Nephron (organoid): ENCODE data around the gene DDX31.

ENCODE experiments used
- H3K27ac Mint-ChIP-seq, 3 experiments: 2 replicates each; pipeline ENCODE4 v1.8.0; 2020; ENCODE audit warnings: mixed read lengths in 3 of 3, mild to moderate bottlenecking in 2 of 3, moderate library complexity in 1 of 3
- H3K27me3 Mint-ChIP-seq: 2 replicates; pipeline ENCODE4 v1.8.0; 2021; ENCODE audit warnings: low read depth, mild to moderate bottlenecking, moderate library complexity, mixed read lengths
- H3K36me3 Mint-ChIP-seq: 2 replicates; pipeline ENCODE4 v1.8.0; 2020; ENCODE audit warnings: low read depth, mixed read lengths
- H3K4me1 Mint-ChIP-seq: 2 replicates; pipeline ENCODE4 v1.8.0; 2020; ENCODE audit warnings: mixed read lengths
- H3K4me3 Mint-ChIP-seq, 3 experiments: 2 replicates each; pipeline ENCODE4 v1.8.0; 2020; ENCODE audit warnings: mild to moderate bottlenecking in 3 of 3, mixed read lengths in 3 of 3, moderate library complexity in 2 of 3
- H3K9me3 Mint-ChIP-seq: 2 replicates; pipeline ENCODE4 v1.8.0; 2020; ENCODE audit warnings: mixed read lengths
- TF ChIP-seq, protein P1 (sequence below), 3 experiments: fragments of 200-600 bp; sonication (generic); IDR thresholded peaks; one replicate each; pipeline ENCODE4 v1.5.0; 2021; ENCODE audit warnings: antibody characterized with exemption in 3 of 3; ENCODE audit not compliant: unreplicated experiment in 3 of 3

DDX31 gene

DNA sequence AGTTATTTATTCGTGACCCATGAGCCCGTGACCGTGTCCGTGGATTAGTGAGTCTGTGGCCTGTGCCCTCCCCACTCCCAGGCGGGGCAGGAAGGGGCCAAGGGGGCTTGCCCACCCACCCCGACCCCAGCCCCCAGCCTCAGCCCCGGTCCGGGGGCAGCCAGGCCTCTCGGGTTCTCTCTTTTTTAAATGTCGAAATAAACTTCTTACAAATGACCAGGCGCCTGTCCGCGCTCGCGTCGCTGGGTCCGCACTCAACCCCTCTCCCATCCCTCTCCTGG is 79.8 kb downstream of the DDX31 start:
- H3K36me3 Mint-ChIP-seq = peaks cover 14% of the 10 kb centered on the region
- H3K9me3 Mint-ChIP-seq = no peaks in the 10 kb centered on the region
- H3K4me3 Mint-ChIP-seq = no peak overlapping the region
- H3K27ac Mint-ChIP-seq = no peak overlapping the region
- TF ChIP-seq, protein P1, sequence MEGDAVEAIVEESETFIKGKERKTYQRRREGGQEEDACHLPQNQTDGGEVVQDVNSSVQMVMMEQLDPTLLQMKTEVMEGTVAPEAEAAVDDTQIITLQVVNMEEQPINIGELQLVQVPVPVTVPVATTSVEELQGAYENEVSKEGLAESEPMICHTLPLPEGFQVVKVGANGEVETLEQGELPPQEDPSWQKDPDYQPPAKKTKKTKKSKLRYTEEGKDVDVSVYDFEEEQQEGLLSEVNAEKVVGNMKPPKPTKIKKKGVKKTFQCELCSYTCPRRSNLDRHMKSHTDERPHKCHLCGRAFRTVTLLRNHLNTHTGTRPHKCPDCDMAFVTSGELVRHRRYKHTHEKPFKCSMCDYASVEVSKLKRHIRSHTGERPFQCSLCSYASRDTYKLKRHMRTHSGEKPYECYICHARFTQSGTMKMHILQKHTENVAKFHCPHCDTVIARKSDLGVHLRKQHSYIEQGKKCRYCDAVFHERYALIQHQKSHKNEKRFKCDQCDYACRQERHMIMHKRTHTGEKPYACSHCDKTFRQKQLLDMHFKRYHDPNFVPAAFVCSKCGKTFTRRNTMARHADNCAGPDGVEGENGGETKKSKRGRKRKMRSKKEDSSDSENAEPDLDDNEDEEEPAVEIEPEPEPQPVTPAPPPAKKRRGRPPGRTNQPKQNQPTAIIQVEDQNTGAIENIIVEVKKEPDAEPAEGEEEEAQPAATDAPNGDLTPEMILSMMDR (IDR thresholded peaks at IDR 0.05; ENCODE audit: unreplicated experiment in 3 of 3) = no peak
- peaks cover 95% of the 10 kb centered on the region for H3K27me3 Mint-ChIP-seq
- H3K4me1 Mint-ChIP-seq = peaks cover 5% of the 10 kb centered on the region

DNA sequence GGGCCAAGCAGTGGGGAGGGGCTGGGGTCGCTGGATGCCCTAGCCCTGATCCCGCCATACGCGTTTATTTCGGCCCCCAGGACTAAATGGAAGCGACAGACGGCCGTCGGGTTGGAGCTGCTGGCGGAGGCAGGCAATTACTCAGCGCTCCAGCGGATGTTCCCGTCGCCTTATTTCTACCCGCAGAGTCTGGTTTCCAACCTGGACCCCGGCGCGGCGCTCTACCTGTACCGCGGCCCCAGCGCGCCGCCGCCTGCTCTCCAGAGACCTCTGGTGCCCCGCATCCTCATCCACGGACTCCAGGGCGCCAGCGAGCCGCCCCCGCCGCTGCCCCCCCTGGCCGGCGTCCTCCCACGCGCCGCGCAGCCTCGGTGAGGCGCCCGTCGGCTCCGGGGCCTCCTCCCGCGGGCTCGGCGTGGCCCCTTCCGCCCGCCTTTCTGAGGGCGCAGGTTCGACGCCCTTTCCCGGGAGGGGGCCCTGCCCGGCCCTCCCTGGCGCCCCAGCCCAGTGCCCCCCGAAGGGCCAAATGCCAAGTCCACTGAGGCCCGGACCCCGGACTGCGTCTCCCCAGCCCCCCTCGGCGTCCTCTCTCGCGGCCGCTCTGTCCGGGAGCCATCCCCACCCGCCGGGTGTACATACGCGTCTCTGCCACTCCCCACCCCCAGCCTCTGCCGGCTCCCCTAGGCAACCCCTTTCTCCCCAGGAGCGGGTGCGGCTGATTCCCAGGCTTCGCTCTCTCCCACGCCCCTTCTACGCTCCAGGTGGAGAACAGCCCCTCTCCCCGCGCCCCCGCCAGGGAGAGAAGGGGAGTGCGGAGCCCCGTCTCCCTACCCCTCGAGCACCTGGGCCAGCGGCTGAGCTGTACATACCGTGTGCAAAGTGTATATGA is 80.4 kb downstream of the DDX31 start:
- Mint-ChIP-seq H3K4me1 (peaks cover 5% of the 10 kb centered on the region), H3K27ac (no peak overlapping the region), H3K9me3 (no peaks in the 10 kb centered on the region), H3K36me3 (peaks cover 11% of the 10 kb centered on the region), H3K4me3 (no peak overlapping the region), H3K27me3 (peaks cover 95% of the 10 kb centered on the region)
- TF ChIP-seq, protein P1 (IDR thresholded peaks at IDR 0.05; ENCODE audit: unreplicated experiment in 3 of 3) = no peak

DNA sequence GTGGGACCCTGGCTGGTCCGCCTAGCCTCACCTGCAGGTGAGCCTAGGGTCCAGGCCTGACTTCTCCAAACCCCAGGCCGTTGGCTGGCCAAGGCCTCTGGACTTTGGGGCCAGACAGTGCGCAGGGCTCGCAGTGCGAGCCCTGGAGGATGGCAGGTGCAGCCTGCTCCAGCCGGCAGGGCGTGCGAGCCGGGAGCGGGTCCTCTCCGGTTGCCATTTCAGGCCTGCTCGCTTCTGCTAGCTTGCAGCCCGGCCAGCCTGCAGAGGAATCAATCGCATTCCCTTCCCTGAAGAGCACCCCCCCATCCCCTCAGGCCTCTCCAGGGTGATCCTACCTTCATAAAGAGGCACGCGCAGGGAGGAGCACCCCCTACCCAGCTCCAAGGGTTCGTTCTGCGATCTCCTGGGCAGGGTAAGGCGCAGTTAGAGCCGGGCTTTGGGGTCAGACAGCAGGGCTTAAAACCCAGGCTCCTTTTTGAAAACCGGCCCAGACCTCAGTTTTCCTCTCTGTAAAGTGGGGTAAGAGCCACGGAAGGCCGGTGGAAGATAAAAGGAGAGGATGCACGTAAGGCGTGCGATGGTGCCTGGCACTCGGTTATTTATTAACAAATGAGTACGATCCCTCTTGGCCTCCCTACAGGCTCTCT is 81.2 kb downstream of the DDX31 start:
- no peaks in the 10 kb centered on the region for H3K9me3 Mint-ChIP-seq

DNA sequence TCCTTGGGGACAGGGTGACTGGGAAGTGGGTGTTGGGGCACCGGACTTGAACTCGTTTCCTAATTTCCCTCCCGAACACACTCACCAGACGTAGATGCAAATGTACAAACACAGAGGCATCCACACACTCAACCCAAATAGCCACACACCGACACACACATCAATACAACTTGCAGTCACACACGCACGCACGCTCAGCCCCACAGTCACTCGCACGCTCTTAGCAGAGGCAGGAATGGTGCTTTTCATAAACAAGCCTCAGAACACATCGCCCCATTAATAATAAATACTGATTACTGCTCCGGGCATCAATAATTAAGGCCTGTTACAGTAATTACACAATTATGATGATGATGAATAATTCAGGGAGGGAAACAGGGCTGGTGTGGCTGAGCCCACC is 81.7 kb downstream of the DDX31 start:
- peaks cover 5% of the 10 kb centered on the region for H3K4me1 Mint-ChIP-seq

More for the DNA sequence above, 81.2 kb downstream of the DDX31 start:
- TF ChIP-seq, protein P1 (IDR thresholded peaks at IDR 0.05; ENCODE audit: unreplicated experiment in 3 of 3) = no peak
- peaks cover 97% of the 10 kb centered on the region for H3K27me3 Mint-ChIP-seq
- no peak overlapping the region for H3K4me3 Mint-ChIP-seq
- H3K27ac Mint-ChIP-seq = no peak overlapping the region
- H3K4me1 Mint-ChIP-seq = peaks cover 5% of the 10 kb centered on the region
- peaks cover 10% of the 10 kb centered on the region for H3K36me3 Mint-ChIP-seq

DNA sequence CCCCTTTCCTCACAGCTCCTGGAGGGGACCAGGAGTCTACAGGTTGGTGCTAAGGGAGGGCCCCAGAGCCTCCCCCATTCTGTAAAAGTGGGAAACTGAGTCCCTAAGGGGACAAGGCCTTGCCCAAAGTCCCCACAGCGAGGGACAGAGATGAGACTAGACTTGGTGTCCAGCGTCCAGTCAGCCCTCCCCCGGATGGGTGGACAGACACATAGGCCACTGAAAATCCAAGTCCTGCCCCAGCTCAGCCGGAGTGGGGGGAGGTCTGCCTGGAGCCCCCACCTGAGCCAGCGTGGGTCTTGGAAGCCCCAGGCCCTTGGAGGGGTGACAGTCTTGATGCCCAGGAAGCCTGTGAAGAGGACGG is 82.2 kb downstream of the DDX31 start:
- Mint-ChIP-seq H3K27me3 (peaks cover 97% of the 10 kb centered on the region), H3K27ac (no peak overlapping the region), H3K9me3 (no peaks in the 10 kb centered on the region), H3K36me3 (peaks cover 2% of the 10 kb centered on the region), H3K4me3 (no peak overlapping the region), H3K4me1 (peaks cover 5% of the 10 kb centered on the region)
- TF ChIP-seq, protein P1 (IDR thresholded peaks at IDR 0.05; ENCODE audit: unreplicated experiment in 3 of 3) = no peak

More for the DNA sequence above, 81.7 kb downstream of the DDX31 start:
- TF ChIP-seq, protein P1 (IDR thresholded peaks at IDR 0.05; ENCODE audit: unreplicated experiment in 3 of 3) = no peak
- Mint-ChIP-seq H3K4me3 (peak overlapping the region in 1 of 3 experiments; percentile 19), H3K9me3 (no peaks in the 10 kb centered on the region), H3K27ac (no peak overlapping the region), H3K27me3 (peaks cover 97% of the 10 kb centered on the region), H3K36me3 (peaks cover 4% of the 10 kb centered on the region)
